ENCODE measurements around the gene METTL18.

Gene METTL18

GRCh38 chr1:169784102-169784501, 10.6 kb downstream of the METTL18 start:
- no peak for DNase-seq

- DNase-seq: no peak
These were observed 12.1 kb downstream of the METTL18 start for GRCh38 chr1:169782596-169782995.

GRCh38 chr1:169779970-169780369, 14.7 kb downstream of the METTL18 start:
- DNase-seq: no peak

GRCh38 chr1:169779150-169779549, 15.6 kb downstream of the METTL18 start:
- DNase-seq: no peak

DNA sequence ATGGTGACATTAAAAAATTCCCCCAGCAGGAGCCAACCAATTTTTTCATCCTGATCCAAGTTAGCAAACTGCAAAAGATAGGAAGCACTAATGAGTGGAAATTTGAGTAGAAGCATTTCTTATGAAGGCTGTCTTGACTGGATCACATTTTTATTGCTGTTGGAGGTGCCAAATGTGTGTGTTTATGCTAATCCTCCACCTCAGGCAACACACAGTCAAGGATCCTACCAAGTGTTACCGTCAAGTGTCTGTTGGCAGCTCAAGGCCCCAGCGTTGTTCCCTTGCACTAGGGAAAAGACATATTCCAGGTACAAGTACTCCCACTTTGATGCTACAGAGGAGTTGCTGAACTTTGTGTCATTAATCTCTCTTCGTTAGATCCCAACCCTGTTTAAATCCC, 18.3 kb downstream of the METTL18 start:
- no peak for DNase-seq

- DNase-seq: no peak
These were observed 26.5 kb downstream of the METTL18 start for GRCh38 chr1:169768161-169768560.

GRCh38 chr1:169765580-169766331, 29.0 kb downstream of the METTL18 start:
- DNase-seq: no peak

DNA sequence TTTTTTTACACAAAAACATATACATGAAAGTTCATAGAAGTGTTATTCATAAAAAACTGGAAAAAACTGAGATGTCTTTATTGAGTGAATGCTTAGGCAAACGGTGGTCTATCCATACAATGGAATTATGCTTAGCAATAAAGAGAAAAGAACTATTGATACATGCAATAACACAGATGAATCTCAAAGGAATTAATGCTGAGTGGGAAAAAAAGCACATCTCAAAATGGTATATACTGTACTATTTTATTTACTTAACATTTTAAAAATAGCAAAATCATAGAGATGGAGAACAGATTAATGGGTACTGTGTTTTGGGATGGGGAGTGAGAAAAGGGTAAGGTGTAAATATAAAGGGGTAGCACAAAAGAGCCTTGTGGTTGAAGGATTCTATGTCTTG, 29.8 kb downstream of the METTL18 start:
- no peak for DNase-seq

GRCh38 chr1:169762699-169763098, 32.0 kb downstream of the METTL18 start:
- DNase-seq: no peak

DNA sequence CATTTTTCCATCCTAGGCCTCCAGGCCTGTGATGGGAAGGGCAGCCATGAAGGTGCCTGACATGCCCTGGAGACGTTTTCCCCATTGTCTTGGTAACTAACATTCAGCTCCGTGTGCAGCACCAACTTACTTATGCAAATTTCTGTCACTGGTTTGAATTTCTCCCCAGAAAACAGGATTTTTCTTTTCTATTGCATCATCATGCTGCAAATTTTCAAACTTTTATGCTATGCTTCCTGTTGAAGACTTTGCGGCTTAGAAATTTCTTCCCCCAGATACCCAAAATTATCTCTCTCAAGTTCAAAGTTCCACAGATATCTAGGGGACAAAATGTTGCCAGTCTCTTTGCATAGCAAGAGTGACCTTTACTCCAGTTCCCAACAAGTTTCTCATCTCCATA, 35.7 kb downstream of the METTL18 start:
- DNase-seq: no peak

DNA sequence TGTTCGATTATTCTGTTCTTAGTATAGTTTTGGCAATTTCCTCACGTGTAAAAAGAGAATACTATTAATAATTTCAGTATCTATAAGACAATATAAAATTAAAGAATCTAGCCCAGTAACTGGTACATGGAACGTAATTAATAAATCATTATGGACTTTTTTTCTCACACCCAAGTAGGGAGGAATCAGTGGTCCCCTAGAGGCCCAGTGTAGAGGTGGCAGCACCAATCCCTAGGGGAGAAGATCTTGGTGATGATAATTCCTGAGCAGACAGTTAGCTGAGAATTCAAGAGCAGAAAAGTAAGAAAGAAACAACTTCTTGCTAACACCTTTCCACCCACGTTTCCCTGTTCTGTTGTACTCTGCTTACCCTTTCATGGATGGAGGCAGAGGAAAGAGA, 41.2 kb downstream of the METTL18 start:
- DNase-seq: no peak

DNA sequence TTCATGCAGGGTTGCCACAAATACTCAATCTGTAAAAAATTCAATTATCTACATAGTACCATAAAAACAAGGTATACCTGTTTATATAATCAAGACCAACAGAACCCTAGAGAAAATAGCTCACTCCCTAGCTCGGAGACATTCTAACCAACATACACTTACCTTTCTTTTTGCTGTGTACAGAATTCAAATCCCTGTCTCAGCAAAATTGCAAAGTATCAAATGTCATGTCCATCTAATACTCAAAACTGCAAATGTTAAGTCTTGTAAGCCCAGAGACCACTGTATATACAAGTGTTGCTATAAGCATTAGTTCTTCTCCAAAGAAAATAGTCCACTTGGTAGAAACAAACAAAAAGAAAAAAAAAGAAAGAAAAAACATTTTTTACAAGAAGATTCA, 44.7 kb downstream of the METTL18 start:
- no peak for DNase-seq

GRCh38 chr1:169746550-169746949, 48.2 kb downstream of the METTL18 start:
- DNase-seq: no peak

GRCh38 chr1:169745015-169745861, 49.5 kb downstream of the METTL18 start:
- no peak for DNase-seq

Data from CD4-positive, alpha-beta T cell treated with Interleukin-21 for 1 hour (primary cell).